Effector memory CD4-positive, alpha-beta T cell (primary cell): ENCODE measurements around the gene FOXM1.

ENCODE experiments used
- DNase-seq, 3 donors: peaks; one replicate each; pipeline ENCODE4 v3.0.0-alpha.2; 2020
- H3K27ac ChIP-seq: 2 replicates; pipeline ENCODE4 v1.7.0; 2013; ENCODE audit warnings: mild to moderate bottlenecking, low read length, moderate library complexity; ENCODE audit not compliant: insufficient read depth, poor library complexity, severe bottlenecking
- H3K27me3 ChIP-seq: replicated peaks from 2 replicates; pipeline ENCODE4 v1.7.0; 2013; ENCODE audit warnings: mild to moderate bottlenecking, low read length; ENCODE audit not compliant: insufficient read depth, control insufficient read depth, poor library complexity, severe bottlenecking
- H3K36me3 ChIP-seq: 2 replicates; pipeline ENCODE4 v1.7.0; 2013; ENCODE audit warnings: mild to moderate bottlenecking, low read length, moderate library complexity; ENCODE audit not compliant: control insufficient read depth, insufficient read depth
- H3K4me1 ChIP-seq: 2 replicates; pipeline ENCODE4 v1.7.0; 2013; ENCODE audit warnings: low read length, mild to moderate bottlenecking; ENCODE audit not compliant: control insufficient read depth, insufficient read depth, poor library complexity, severe bottlenecking
- H3K4me3 ChIP-seq: 2 replicates; pipeline ENCODE4 v1.7.0; 2013; ENCODE audit warnings: low read length, low read depth, mild to moderate bottlenecking; ENCODE audit not compliant: insufficient read depth, poor library complexity, severe bottlenecking
- H3K9me3 ChIP-seq: 2 replicates; pipeline ENCODE4 v1.7.0; 2013; ENCODE audit warnings: mild to moderate bottlenecking, low read length, moderate library complexity; ENCODE audit not compliant: control insufficient read depth

Gene FOXM1

DNA sequence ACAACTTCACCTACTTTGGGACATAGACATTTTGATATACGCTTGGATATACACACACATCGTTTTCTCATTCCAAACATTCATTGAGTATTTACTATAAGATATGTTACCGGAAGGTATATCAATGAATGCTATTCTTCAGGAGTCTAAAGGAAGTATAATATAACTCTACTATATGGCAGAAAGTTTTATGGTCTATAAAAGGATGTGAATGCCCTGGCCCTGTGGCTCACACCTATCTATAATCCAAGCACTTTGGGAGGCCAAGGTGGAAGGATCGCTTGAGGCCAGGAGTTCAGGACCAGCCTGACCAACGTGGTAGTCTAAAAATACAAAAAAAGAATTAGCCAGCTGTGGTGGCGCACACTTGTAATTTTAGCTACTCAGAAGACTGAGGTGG is 47.7 kb downstream of the FOXM1 start:
- no peaks in the 10 kb centered on the region for H3K27me3 ChIP-seq
- H3K4me1 ChIP-seq, result no peaks in the 10 kb centered on the region
- H3K9me3 ChIP-seq, result no peaks in the 10 kb centered on the region
- peaks cover 49% of the 10 kb centered on the region for H3K36me3 ChIP-seq
- no peak overlapping the region for H3K27ac ChIP-seq
- DNase-seq, result no peak
- no peak overlapping the region for H3K4me3 ChIP-seq

GRCh38 chr12:2826721-2827515 is 50.1 kb downstream of the FOXM1 start:
- Histone ChIP-seq H3K27me3 (no peaks in the 10 kb centered on the region), H3K4me1 (no peaks in the 10 kb centered on the region), H3K27ac (no peak overlapping the region), H3K4me3 (no peak overlapping the region), H3K9me3 (no peaks in the 10 kb centered on the region), H3K36me3 (peaks cover 72% of the 10 kb centered on the region)
- DNase-seq, result no peak

GRCh38 chr12:2826036-2826435 is 50.9 kb downstream of the FOXM1 start:
- H3K9me3 ChIP-seq, result no peaks in the 10 kb centered on the region
- DNase-seq, result no peak
- H3K27ac ChIP-seq, result no peak overlapping the region
- H3K36me3 ChIP-seq, result peaks cover 81% of the 10 kb centered on the region
- H3K27me3 ChIP-seq, result no peaks in the 10 kb centered on the region
- H3K4me3 ChIP-seq, result no peak overlapping the region
- H3K4me1 ChIP-seq, result no peaks in the 10 kb centered on the region

DNA sequence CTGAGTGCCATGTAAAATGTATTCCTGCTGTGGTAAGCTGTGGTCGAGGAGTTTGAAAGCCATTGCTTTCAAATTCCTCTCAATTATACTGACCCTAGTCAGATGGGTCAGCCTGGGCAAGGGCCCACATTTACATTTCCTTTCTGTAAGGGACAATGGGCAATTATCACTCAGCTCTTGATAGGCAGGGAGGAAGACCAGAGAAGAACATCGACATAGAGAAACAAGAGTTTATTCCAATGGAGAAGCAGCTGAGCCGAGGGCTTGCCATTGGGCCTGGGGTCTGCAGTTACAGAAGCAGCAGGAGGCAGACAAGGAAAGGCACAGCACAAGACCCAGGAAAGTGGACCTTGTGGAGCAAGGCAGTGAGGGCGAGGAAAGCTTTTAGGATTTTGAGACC is 51.8 kb downstream of the FOXM1 start:
- DNase-seq, result no peak
- Histone ChIP-seq H3K4me3 (no peak overlapping the region), H3K36me3 (peaks cover 83% of the 10 kb centered on the region), H3K9me3 (no peaks in the 10 kb centered on the region), H3K27me3 (no peaks in the 10 kb centered on the region), H3K27ac (no peak overlapping the region), H3K4me1 (no peaks in the 10 kb centered on the region)

DNA sequence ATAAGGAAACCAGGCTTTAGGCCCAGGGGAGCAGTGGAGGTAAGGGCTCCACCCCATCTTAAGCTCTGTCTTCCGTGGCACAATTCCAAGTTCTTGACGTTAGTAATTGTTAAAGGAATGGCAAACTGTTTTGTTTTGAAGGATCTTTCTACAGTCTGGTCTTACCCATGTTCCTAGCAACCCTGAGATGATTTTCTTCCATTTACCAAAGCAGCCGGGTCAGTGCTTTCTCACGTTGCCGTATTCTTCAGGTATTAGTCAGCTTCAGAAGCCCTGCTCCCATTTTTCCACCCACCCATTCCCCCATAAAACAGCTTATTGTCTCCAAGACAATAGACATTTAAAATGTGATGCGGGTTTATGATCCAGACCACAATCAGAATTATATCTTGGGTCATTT is 52.4 kb downstream of the FOXM1 start:
- Histone ChIP-seq H3K27me3 (no peaks in the 10 kb centered on the region), H3K9me3 (no peaks in the 10 kb centered on the region), H3K36me3 (peaks cover 85% of the 10 kb centered on the region), H3K27ac (no peak overlapping the region), H3K4me3 (no peak overlapping the region), H3K4me1 (no peaks in the 10 kb centered on the region)
- DNase-seq, result no peak

- no peaks in the 10 kb centered on the region for H3K9me3 ChIP-seq
- H3K36me3 ChIP-seq, result peaks cover 90% of the 10 kb centered on the region
- no peak overlapping the region for H3K4me3 ChIP-seq
- H3K27me3 ChIP-seq, result no peaks in the 10 kb centered on the region
- DNase-seq, result no peak
- no peaks in the 10 kb centered on the region for H3K4me1 ChIP-seq
- no peak overlapping the region for H3K27ac ChIP-seq
Measured at GRCh38 chr12:2823483-2823882, 53.5 kb downstream of the FOXM1 start.

DNA sequence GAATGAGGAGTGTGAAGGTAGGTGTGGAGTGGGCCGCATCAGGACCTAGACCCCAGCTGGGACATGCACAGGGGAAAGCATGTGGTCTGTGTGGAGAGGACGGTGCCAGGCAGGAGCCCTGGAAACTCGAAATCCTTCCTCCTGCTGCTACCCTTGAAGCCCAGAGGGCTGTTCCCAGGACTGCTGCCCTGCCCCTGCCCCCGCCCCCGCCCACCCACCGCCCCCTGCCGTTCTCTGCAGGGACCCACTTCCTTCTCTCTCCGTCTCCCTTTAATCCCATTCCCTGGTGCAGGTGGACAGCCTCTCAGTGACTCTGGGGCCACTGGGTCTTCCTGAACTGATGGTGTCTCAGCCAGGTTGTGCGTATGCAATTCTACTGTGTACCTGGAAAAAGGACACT is 56.5 kb downstream of the FOXM1 start:
- H3K4me1 ChIP-seq, result no peaks in the 10 kb centered on the region
- no peak for DNase-seq
- H3K36me3 ChIP-seq, result peaks cover 74% of the 10 kb centered on the region
- H3K9me3 ChIP-seq, result no peaks in the 10 kb centered on the region
- no peak overlapping the region for H3K27ac ChIP-seq
- H3K27me3 ChIP-seq, result no peaks in the 10 kb centered on the region
- no peak overlapping the region for H3K4me3 ChIP-seq

GRCh38 chr12:2819810-2820209 is 57.2 kb downstream of the FOXM1 start:
- Histone ChIP-seq H3K27me3 (no peaks in the 10 kb centered on the region), H3K4me3 (no peak overlapping the region), H3K4me1 (no peaks in the 10 kb centered on the region), H3K9me3 (no peaks in the 10 kb centered on the region), H3K27ac (no peak overlapping the region), H3K36me3 (peaks cover 68% of the 10 kb centered on the region)
- DNase-seq, result no peak

GRCh38 chr12:2813214-2814185 is 63.5 kb downstream of the FOXM1 start:
- Histone ChIP-seq H3K4me1 (peaks cover 16% of the 10 kb centered on the region), H3K27ac (peak overlapping the region; percentile 87), H3K4me3 (peak overlapping the region; percentile 72), H3K9me3 (no peaks in the 10 kb centered on the region), H3K27me3 (no peaks in the 10 kb centered on the region), H3K36me3 (peaks cover 14% of the 10 kb centered on the region)
- DNase-seq, result peak in 1 of 3 donors; percentile 27
